Skeletal muscle tissue (tissue), 4 donors: Measurements from ENCODE around the gene FAM76A. TPM values are rescaled to one million over a fixed set of nuclear protein-coding genes. Genes with fewer than 3 reads are reported as not detected.
"Not testable (repeated sequence)": the region's sequence is repeated elsewhere in the genome, so short reads cannot be mapped to it uniquely, and the experiment has no call there.

Source experiments
- H3K27ac ChIP-seq: one replicate; pipeline ENCODE4 v1.7.0; 2013; ENCODE audit warnings: mild to moderate bottlenecking, low read depth, low read length, inconsistent platforms
- H3K27me3 ChIP-seq, 3 donors: one replicate each; pipeline ENCODE4 v1.7.0; 2013; ENCODE audit warnings: low read length in 3 of 3; ENCODE audit not compliant: control insufficient read depth in 3 of 3, insufficient read depth in 3 of 3
- H3K36me3 ChIP-seq, 3 donors: one replicate each; pipeline ENCODE4 v1.7.0; 2013; ENCODE audit warnings: low read length in 3 of 3; ENCODE audit not compliant: control insufficient read depth in 3 of 3, insufficient read depth in 3 of 3
- H3K4me1 ChIP-seq, 3 donors: one replicate each; pipeline ENCODE4 v1.7.0; 2013; ENCODE audit warnings: low read length in 3 of 3, mild to moderate bottlenecking in 3 of 3; ENCODE audit not compliant: control insufficient read depth in 3 of 3, insufficient read depth in 3 of 3
- H3K4me3 ChIP-seq, 3 donors: one replicate each; pipeline ENCODE4 v1.7.0; 2013; ENCODE audit warnings: low read length in 3 of 3
- H3K9ac ChIP-seq, 3 donors: one replicate each; pipeline ENCODE4 v1.7.0; 2013; ENCODE audit warnings: low read length in 3 of 3, mild to moderate bottlenecking in 3 of 3, moderate library complexity in 2 of 3, low read depth in 1 of 3
- H3K9me3 ChIP-seq, 3 donors: one replicate each; pipeline ENCODE4 v1.7.0; 2013; ENCODE audit warnings: low read length in 3 of 3; ENCODE audit not compliant: control insufficient read depth in 3 of 3
- total RNA-seq: library from RNA; depleted of rRNA; stranded (reverse); fragments of >200 nt; gene quantifications from one replicate; pipeline ENCODE4 v1.2.3, GENCODE V29; 2014
- donor health status: Osteomylitis.

Gene FAM76A
- total RNA-seq: 21.9 TPM

DNA sequence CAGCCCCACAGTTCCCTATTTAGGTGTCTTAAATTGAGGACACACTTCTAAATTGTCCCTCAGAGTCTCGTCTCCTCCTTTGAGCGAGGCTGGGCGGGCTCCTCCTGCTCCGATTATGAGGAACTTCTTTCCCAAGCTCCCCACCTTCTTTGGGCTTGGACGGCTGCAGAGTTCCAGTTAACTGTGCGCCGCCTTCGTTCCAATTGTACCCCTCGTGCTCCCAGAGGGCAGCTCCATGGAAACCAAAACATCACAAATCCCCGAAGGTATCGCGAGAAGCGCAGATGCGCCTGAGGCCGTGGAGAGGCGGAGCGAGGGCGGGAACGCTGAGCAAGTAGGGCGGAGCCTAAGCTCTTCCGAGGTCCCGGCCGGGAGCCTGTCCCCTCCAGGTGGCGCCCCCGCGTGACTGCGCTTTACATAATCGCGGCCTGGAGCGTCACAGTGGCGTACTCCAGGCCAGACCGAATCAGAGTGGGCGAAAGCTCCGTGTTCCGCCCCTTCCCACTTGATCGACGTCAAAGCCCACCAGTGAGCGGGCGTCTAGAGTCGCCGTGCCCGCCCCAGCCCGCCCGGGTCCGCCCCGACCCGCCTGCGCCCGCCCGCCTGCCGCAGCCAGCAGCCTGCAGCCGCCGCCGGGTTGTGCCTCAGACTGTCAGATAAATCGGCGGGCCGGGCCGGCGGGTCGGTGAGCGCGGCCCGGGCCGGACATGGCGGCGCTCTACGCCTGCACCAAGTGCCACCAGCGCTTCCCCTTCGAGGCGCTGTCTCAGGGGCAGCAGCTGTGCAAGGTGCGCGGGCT, at the start of gene FAM76A:
FAM76A (plus strand) TSS at position 588 of the 799 bp plus-strand sequence; CDS start at position 708, 120 bp downstream.
- peak within 1 kb of the TSS; percentile 72 to 87 (median 86) for H3K4me3 ChIP-seq
- no peaks in the 10 kb centered on the region for H3K9me3 ChIP-seq
- peaks cover 13 to 20% (median 16%) of the 10 kb centered on the region in 3 donors for H3K4me1 ChIP-seq
- no peaks in the 10 kb centered on the region for H3K27me3 ChIP-seq
- H3K36me3 ChIP-seq: peaks cover 3 to 12% (median 12%) of the 10 kb centered on the region in 3 donors
- peak within 1 kb of the TSS; percentile 83 to 94 (median 90) for H3K9ac ChIP-seq
- peak within 1 kb of the TSS; percentile 91 for H3K27ac ChIP-seq

GRCh38 chr1:27676410-27676809, 49.4 kb upstream of the FAM76A start:
- Histone ChIP-seq H3K4me3 (no peak overlapping the region), H3K4me1 (peaks cover 12 to 16% (median 13%) of the 10 kb centered on the region in 3 donors), H3K9me3 (no peaks in the 10 kb centered on the region), H3K36me3 (no peaks in the 10 kb centered on the region), H3K9ac (no peak overlapping the region), H3K27ac (no peak overlapping the region), H3K27me3 (no peaks in the 10 kb centered on the region)

DNA sequence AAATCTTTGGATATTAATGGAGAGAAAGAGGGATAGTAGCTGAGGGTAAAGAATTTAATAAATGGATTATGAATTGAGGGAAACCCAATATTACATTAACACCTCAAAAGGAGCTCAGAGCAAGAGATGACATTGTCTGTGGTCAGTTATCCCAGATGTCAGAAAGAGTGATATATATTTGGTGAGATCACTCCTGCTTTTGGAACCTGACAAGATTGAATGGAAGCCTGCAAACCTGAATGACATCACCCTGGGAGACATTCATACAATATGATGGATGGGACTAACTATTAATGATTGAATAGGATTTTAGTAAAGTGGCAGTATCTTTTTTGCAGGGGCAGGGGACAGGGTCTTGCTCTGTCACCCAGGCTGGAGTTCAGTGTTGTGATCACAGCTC, 47.0 kb upstream of the FAM76A start:
- Histone ChIP-seq H3K36me3 (no peaks in the 10 kb centered on the region), H3K9ac (no peak overlapping the region), H3K9me3 (no peaks in the 10 kb centered on the region), H3K27me3 (no peaks in the 10 kb centered on the region), H3K27ac (no peak overlapping the region), H3K4me1 (no peaks in the 10 kb centered on the region), H3K4me3 (no peak overlapping the region)

- not testable (repeated sequence) for H3K9me3 ChIP-seq, H3K27me3 ChIP-seq, H3K9ac ChIP-seq, H3K27ac ChIP-seq, H3K4me3 ChIP-seq, H3K4me1 ChIP-seq, H3K36me3 ChIP-seq
These were observed 45.5 kb upstream of the FAM76A start for GRCh38 chr1:27680225-27680791.

GRCh38 chr1:27681580-27681979, 44.2 kb upstream of the FAM76A start:
- H3K9ac ChIP-seq: not testable (repeated sequence)

GRCh38 chr1:27682351-27682944, 43.3 kb upstream of the FAM76A start:
- Histone ChIP-seq H3K27me3 (peaks cover 0 to 2% (median 2%) of the 10 kb centered on the region in 3 donors), H3K4me3 (no peak overlapping the region), H3K27ac (no peak overlapping the region), H3K36me3 (no peaks in the 10 kb centered on the region), H3K9me3 (no peaks in the 10 kb centered on the region), H3K9ac (no peak overlapping the region), H3K4me1 (no peaks in the 10 kb centered on the region)

More at GRCh38 chr1:27681580-27681979, 44.2 kb upstream of the FAM76A start:
- not testable (repeated sequence) for H3K4me1 ChIP-seq, H3K36me3 ChIP-seq, H3K4me3 ChIP-seq, H3K27me3 ChIP-seq, H3K27ac ChIP-seq, H3K9me3 ChIP-seq

GRCh38 chr1:27684176-27684575, 41.6 kb upstream of the FAM76A start:
- Histone ChIP-seq H3K9me3 (no peaks in the 10 kb centered on the region), H3K9ac (no peak overlapping the region)

DNA sequence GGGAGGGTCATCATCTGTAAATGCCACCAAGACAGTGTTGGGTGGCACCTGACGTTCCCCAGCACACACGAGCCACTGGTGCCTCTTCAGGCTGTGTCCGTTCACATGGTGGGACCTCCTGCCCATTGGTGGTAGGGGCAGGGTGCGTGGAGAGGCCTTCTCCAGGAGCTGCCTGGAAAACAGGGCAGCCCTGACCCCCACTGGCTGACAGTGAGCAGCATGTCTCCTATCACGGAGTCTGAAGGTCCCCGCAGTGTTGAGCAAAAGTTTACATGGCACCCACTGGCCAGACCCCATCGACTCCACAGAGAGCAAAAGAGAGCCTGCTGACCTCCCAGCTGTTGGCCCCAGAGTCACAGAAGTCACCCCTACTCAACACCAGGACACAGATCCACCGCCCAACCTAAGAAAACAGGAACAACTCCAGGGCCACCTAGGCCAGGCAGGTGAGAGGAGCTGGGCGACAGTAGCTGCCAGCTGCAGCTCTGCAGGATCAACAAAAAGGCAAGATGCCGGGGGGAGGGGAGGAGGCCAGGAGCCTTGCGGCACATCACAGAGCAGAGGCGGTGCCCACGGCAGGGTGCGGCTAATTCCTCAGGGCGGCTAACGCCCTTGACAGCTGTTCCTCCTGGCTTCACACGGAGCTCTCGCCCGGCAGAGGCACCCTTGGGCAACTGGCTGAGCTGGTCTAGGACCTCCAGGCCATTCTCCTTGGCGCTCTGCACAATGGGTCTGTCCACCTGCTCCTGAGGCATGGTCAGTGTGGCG, 39.4 kb upstream of the FAM76A start:
- Histone ChIP-seq H3K4me3 (no peak overlapping the region), H3K4me1 (peaks cover 0 to 4% (median 0%) of the 10 kb centered on the region in 3 donors), H3K9ac (no peak overlapping the region), H3K27me3 (peaks cover 0 to 2% (median 2%) of the 10 kb centered on the region in 3 donors), H3K27ac (no peak overlapping the region), H3K36me3 (no peaks in the 10 kb centered on the region), H3K9me3 (no peaks in the 10 kb centered on the region)

More at GRCh38 chr1:27684176-27684575, 41.6 kb upstream of the FAM76A start:
- Histone ChIP-seq H3K4me1 (no peaks in the 10 kb centered on the region), H3K36me3 (no peaks in the 10 kb centered on the region), H3K27ac (no peak overlapping the region), H3K27me3 (peaks cover 0 to 2% (median 2%) of the 10 kb centered on the region in 3 donors), H3K4me3 (no peak overlapping the region)

DNA sequence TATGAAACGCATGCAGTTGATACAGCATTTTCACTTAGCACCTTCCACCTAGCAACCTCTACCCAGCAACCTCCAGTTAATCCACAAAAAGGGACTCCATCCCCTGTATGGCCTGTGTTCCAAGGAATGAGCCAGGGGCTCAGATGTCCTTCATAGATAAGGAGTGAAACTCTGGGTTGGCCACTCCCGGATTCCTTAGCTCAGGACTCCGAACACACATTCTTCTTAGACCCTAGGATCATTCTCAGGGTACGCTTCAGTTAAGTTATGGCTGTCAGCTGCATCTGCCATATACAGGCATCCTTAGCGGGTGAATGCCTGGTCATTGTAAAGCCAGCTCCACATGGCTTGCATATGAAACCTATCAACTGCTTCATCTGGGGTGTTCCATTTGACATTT, 37.9 kb upstream of the FAM76A start:
- no peaks in the 10 kb centered on the region for H3K36me3 ChIP-seq
- H3K27me3 ChIP-seq: peaks cover 0 to 2% (median 2%) of the 10 kb centered on the region in 3 donors
- H3K9me3 ChIP-seq: no peaks in the 10 kb centered on the region
- no peak overlapping the region for H3K4me3 ChIP-seq
- H3K9ac ChIP-seq: no peak overlapping the region
- H3K4me1 ChIP-seq: peaks cover 0 to 4% (median 0%) of the 10 kb centered on the region in 3 donors
- H3K27ac ChIP-seq: no peak overlapping the region
